Globus pallidus (tissue), 1 donor: ENCODE results near the gene LMX1B.

Experiments
- DNase-seq: peaks from one replicate; pipeline ENCODE4 v3.0.0-alpha.2; 2015; ENCODE audit warnings: low spot score

LMX1B gene

DNA sequence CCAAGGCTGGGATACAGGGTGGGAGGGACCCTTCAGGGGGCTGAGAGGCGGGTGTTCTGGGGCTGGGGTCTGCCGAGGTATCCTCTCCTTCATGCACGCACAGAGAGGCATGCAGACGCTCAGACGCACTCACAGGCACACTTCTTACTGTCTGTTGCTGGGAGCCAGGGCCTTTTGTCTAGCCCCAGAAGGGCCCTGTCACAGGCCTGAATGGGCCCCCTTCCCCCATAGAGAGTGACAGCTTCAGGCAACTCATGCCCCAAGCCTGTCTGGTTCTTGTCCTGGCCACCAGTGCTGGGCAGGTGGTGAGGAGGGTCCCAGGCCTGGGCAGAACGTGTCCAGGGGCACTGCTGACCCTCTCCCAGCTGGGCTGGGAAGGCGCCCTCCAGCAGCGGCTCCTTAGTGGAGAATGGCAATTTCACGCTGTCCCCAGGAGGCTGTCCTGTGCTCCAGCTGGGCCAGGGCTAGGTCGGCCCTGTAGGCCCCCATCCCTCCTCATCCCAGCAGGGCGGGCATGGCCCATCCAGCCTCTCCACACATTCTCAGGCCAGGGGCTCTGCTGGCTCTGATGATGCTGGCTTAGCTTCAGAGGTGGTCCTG, 45.3 kb downstream of the LMX1B start:
- DNase-seq = no peak

GRCh38 chr9:126661122-126661520, 47.4 kb downstream of the LMX1B start:
- no peak for DNase-seq

GRCh38 chr9:126661521-126662251, 48.0 kb downstream of the LMX1B start:
- DNase-seq = no peak

GRCh38 chr9:126663661-126664072, 49.9 kb downstream of the LMX1B start:
- DNase-seq = no peak

DNA sequence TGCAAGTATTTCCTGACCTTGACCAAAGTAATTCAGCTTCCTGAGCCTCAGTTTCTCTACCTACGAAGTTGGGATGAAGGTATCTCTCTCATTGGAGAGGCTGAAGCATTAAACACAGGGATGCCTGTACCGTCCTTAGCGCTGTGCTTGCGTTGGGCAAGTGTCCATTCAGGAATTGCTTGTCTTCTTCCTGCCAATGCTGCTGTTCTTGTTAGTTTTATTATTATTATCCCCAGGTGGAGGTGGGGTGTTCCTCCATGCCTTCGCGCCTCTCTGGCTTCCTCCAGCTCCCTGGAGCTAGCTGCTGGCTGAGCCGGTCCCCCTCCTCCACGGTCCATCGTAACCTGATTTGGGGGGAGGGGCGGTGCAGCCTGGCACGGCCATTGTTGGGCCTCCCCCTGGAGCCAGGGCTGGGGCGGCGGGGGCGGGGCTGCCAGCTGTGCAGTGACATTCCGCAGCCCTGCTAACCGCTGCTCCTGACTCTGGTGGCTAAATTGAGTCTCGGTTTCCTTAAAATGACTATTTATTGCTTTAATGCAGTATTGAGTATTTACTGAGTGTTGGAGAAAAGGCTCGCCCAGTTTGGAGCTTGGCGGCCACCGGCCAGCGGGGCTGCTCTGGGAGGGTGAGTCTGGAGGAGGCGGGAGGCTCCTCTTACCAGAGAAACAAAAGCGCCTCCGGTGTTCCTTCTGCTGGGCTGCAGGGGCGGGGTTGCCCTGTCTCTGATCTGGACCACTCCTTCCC, 51.3 kb downstream of the LMX1B start:
- DNase-seq = no peak

GRCh38 chr9:126665644-126666035, 51.9 kb downstream of the LMX1B start:
- DNase-seq = no peak

GRCh38 chr9:126666155-126666803, 52.6 kb downstream of the LMX1B start:
- DNase-seq = no peak

GRCh38 chr9:126667190-126668055, 53.7 kb downstream of the LMX1B start:
- DNase-seq = no peak

DNA sequence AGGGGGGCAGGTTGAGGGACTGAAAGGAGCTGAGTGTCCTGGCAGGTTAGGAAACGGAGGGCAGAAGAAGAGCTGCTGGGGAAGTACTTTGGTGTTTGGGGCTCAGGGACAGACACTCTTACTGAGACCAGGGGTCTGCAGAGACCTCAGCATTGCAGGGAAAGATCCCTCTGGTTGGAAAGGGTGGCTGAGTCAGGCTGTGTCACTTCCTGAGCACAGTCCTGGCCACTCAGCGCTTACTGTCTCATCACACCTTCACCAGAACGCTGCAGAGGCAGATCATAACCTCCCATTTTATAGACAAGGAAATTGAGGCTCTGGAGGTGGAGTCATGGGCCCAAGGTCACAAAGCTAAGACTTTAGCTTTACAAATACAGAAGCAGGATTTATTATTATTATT, 54.3 kb downstream of the LMX1B start:
- no peak for DNase-seq

GRCh38 chr9:126669108-126669507, 55.4 kb downstream of the LMX1B start:
- DNase-seq = no peak

- no peak for DNase-seq
Observed at GRCh38 chr9:126670270-126670669, 56.5 kb downstream of the LMX1B start.

DNA sequence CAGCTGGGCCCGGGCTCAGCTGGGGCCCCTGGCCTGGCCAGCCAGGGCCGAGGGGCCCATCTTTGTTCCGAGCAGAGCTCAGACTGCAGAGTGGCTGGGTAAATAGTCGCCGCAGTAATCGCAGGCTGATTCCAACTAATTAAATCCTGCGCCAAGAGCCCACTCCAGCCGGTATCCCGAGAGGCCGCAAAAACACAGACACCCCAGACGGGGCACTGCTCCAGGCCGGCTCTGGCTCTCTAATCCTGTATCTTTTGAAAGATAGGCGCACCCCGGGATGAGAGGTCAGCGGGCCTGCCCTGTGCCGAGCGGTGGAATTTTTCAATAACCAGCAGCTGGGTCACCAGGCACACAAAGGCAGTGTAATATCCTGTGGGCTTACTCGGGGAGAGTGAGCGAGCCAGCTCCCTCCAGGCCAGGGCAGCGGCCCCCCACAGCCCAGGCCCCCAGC, 57.7 kb downstream of the LMX1B start:
- no peak for DNase-seq

GRCh38 chr9:126671983-126672382, 58.3 kb downstream of the LMX1B start:
- no peak for DNase-seq

- DNase-seq = no peak
Observed at GRCh38 chr9:126672634-126673284, 59.0 kb downstream of the LMX1B start.

GRCh38 chr9:126673689-126674364, 60.1 kb downstream of the LMX1B start:
- DNase-seq = no peak

DNA sequence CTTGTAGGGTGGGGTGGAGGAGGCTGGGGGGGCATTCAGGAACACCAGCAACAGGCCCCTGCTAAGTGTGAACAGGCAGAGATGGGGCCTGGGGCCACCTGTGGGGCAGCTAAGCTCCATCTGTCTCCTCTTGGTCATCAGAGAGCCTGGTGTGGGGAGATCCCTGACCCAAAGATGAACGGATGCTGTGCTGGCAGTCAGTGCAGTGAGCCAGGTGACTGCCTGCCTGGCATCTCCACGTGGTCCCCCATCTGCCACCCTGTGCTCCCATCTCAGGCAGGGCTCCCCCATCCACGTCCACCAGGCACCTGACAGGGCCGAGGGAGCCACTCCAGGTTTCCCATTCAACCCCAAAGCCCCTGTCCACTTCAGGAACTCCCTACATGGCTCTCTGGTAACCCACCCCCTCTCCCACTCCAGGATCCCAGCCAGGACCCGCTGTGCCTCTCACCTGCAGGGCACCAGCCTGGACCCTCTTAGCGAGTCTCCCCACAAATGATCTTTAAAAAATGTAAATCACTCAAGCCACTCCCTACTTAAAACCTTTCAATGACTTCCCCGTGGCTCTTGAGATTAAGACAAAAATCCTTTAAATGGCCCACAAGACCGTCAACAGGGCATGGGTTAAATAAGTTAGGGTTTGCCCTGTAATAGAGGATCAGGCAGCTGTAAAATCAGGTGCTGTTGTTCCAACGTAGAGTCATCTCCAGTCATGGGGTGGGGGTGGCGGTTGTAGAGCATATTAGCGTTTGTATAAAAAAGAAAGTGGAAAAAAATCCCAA, 60.8 kb downstream of the LMX1B start:
- no peak for DNase-seq

- DNase-seq = no peak
Observed at GRCh38 chr9:126675147-126675467, 61.4 kb downstream of the LMX1B start.

DNA sequence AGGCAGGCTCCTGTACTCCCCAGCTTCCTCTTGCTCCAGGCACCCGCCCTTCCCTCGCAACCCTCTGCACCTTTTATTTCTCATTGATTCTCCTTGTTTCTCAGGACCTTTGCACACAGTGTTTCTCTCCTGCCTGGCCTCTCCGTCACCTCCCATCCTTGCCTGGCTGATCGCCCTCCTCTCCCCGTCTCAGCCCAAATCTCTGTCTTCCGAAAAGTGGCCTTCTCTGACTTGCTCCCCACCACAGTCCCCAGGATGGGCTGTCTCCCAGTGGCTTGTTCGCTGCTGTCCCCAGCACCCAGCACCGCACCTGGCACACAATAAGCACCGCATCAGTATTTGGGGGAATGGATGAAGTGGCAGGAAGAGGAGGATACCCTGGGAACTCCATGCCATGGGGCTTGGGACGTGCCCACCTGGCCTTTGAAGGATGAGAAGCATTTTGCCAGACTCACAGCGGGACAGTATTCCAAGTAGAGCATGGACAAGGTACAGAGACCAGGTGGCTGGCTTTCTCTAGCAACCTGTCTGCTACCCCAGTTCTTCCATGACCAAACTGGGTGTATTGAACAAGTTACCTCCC, 62.5 kb downstream of the LMX1B start:
- DNase-seq = no peak

- no peak for DNase-seq
Observed at GRCh38 chr9:126676685-126677143, 63.0 kb downstream of the LMX1B start.
